Measurements from ENCODE around the gene ARG2. TPM values are rescaled to one million over a fixed set of nuclear protein-coding genes. Genes with fewer than 3 reads are reported as not detected.

ARG2 gene
- total and polyA plus RNA-seq, 4 donors, result 0.08 to 3.1 (median 0.59) TPM

- WGBS, result 87% methylated on average over 15 of the region's 15 CpGs
- Histone ChIP-seq H3K36me3 (ENCODE audit: control insufficient read depth in 4 of 4, insufficient read depth in 3 of 4, low read depth in 1 of 4, low read length in 3 of 4) (no peaks in the 10 kb centered on the region), H3K27ac (ENCODE audit: low read depth in 1 of 2, low read length in 2 of 2) (no peak overlapping the region), H3K27me3 (ENCODE audit: control insufficient read depth in 4 of 4, insufficient read depth in 4 of 4, low read length in 3 of 4) (no peaks in the 10 kb centered on the region), H3K4me3 (ENCODE audit: low read depth in 1 of 3, low read length in 3 of 3) (no peak overlapping the region), H3K9ac (ENCODE audit: low read depth in 1 of 2, low read length in 2 of 2) (no peak overlapping the region), H3K9me3 (ENCODE audit: control insufficient read depth in 4 of 4, low read length in 3 of 4) (no peaks in the 10 kb centered on the region), H3K4me1 (ENCODE audit: control insufficient read depth in 4 of 4, insufficient read depth in 4 of 4, low read length in 3 of 4) (peaks cover 0 to 2% (median 0%) of the 10 kb centered on the region in 4 donors)
- DNase-seq (ENCODE audit: low spot score), result no peak
- no peak for TF ChIP-seq EGR1 (IDR thresholded peaks at IDR 0.05; ENCODE audit: low read depth in 2 of 2)
- TF ChIP-seq HNF4G (IDR thresholded peaks at IDR 0.05), result no peak
These were observed 40.7 kb upstream of the ARG2 start for GRCh38 chr14:67579040-67579439.

- no peaks in the 10 kb centered on the region for H3K27me3 ChIP-seq (ENCODE audit: control insufficient read depth in 4 of 4, insufficient read depth in 4 of 4, low read length in 3 of 4)
- H3K4me1 ChIP-seq (ENCODE audit: control insufficient read depth in 4 of 4, insufficient read depth in 4 of 4, low read length in 3 of 4), result peaks cover 0 to 2% (median 0%) of the 10 kb centered on the region in 4 donors
- TF ChIP-seq YY1 (IDR thresholded peaks at IDR 0.05), result no peak
- TF ChIP-seq RAD21 (IDR thresholded peaks at IDR 0.05), result no peak
- no peak for TF ChIP-seq JUND (IDR thresholded peaks at IDR 0.05)
- TF ChIP-seq ZBTB33 (IDR thresholded peaks at IDR 0.05), result no peak
- TF ChIP-seq NR2F2 (IDR thresholded peaks at IDR 0.05), result no peak
- TF ChIP-seq REST (IDR thresholded peaks at IDR 0.05), result no peak
- no peak for TF ChIP-seq HNF4G (IDR thresholded peaks at IDR 0.05)
- TF ChIP-seq TAF1 (conservative IDR thresholded peaks at IDR 0.05), result no peak
- TF ChIP-seq MAX (IDR thresholded peaks at IDR 0.05), result no peak
- no peak for TF ChIP-seq FOXA2 (IDR thresholded peaks at IDR 0.05)
- TF ChIP-seq RXRA (IDR thresholded peaks at IDR 0.05), result no peak
- no peak for TF ChIP-seq GABPA (IDR thresholded peaks at IDR 0.05 in 1 of 2, conservative IDR thresholded peaks at IDR 0.05 in 1 of 2)
- H3K9me3 ChIP-seq (ENCODE audit: control insufficient read depth in 4 of 4, low read length in 3 of 4), result no peaks in the 10 kb centered on the region
- no peak overlapping the region for H3K9ac ChIP-seq (ENCODE audit: low read depth in 1 of 2, low read length in 2 of 2)
- H3K36me3 ChIP-seq (ENCODE audit: control insufficient read depth in 4 of 4, insufficient read depth in 3 of 4, low read depth in 1 of 4, low read length in 3 of 4), result no peaks in the 10 kb centered on the region
- H3K27ac ChIP-seq (ENCODE audit: low read depth in 1 of 2, low read length in 2 of 2), result no peak overlapping the region
- DNase-seq (ENCODE audit: low spot score), result no peak
- no peak overlapping the region for H3K4me3 ChIP-seq (ENCODE audit: low read depth in 1 of 3, low read length in 3 of 3)
- 95% methylated on average over 7 of the region's 7 CpGs for WGBS
These were observed 40.1 kb upstream of the ARG2 start for GRCh38 chr14:67579636-67580035.

Measured in liver (tissue), 9 donors.